ENCODE results near the gene MRC1. TPM values are rescaled to one million over a fixed set of nuclear protein-coding genes. Genes with fewer than 3 reads are reported as not detected.

MRC1 gene
- total RNA-seq, 1 donor from 2014 or later: 15.1 TPM

DNA sequence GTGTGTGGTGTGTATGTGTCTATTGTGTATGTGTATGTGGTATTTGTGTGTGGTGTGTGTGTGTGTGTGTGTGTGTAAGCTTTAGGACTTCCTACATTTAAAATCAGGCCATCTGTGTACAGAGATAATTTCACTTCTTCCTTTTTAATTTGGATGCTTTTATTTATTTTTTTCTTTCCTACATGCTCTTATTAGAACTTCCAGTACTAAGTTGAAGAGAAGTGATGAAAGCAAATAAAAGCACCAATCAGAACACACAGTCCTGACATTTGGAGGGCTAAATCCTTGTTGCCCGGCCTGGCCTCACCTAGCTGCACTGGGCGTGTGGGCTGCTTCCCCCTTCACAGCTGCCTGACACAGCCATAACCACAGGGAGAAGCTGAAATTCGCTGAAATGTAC is 3.8 kb upstream of the MRC1 start:
- no peaks in the 10 kb centered on the region for H3K36me3 ChIP-seq
- intact Hi-C loops (cut with DNase I): no loop called here
- H3K4me1 ChIP-seq: no peaks in the 10 kb centered on the region
- DNase-seq (ENCODE audit: low spot score in 2 of 2): no peak
- TF ChIP-seq, protein P1, sequence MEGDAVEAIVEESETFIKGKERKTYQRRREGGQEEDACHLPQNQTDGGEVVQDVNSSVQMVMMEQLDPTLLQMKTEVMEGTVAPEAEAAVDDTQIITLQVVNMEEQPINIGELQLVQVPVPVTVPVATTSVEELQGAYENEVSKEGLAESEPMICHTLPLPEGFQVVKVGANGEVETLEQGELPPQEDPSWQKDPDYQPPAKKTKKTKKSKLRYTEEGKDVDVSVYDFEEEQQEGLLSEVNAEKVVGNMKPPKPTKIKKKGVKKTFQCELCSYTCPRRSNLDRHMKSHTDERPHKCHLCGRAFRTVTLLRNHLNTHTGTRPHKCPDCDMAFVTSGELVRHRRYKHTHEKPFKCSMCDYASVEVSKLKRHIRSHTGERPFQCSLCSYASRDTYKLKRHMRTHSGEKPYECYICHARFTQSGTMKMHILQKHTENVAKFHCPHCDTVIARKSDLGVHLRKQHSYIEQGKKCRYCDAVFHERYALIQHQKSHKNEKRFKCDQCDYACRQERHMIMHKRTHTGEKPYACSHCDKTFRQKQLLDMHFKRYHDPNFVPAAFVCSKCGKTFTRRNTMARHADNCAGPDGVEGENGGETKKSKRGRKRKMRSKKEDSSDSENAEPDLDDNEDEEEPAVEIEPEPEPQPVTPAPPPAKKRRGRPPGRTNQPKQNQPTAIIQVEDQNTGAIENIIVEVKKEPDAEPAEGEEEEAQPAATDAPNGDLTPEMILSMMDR (IDR thresholded peaks at IDR 0.05): no peak
- no peaks in the 10 kb centered on the region for H3K9me3 ChIP-seq
- no peaks in the 10 kb centered on the region for H3K27me3 ChIP-seq
- H3K4me3 ChIP-seq: no peak overlapping the region
- H3K27ac ChIP-seq: no peak overlapping the region

DNA sequence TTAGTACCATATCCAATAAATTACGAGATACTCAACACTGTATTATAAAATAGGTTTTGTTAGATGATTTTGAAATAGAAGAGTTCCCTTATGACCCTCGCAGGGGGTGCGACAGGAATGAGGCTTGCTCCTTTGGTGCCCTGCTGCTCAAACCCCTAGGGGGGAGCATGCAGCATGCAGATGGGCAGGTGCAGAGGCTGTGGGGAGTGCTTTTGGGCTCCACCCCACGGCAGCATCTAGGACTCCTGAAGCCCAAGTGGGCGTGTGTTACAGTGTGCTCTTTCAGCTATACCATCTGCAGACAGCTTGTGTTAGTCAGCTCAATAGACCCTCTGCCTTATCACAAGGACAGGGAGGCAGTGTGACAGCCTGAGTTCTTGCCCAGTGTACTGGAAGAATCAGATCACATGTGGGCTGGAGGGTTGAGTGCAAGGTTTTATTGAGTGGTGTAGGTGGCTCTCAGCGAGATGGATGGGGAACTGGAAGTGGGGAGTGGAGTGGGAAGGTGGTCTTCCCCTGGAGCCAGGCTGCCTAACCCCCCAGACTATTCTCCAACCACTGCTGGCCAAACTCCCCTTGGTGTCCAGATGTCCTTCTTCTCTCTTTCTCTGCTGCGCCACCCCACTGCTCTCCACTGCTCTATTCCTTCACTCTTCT is 3.1 kb upstream of the MRC1 start:
- DNase-seq (ENCODE audit: low spot score in 2 of 2): no peak
- no peaks in the 10 kb centered on the region for H3K27me3 ChIP-seq
- H3K36me3 ChIP-seq: no peaks in the 10 kb centered on the region
- no peak overlapping the region for H3K4me3 ChIP-seq
- H3K9me3 ChIP-seq: no peaks in the 10 kb centered on the region
- H3K4me1 ChIP-seq: no peaks in the 10 kb centered on the region
- TF ChIP-seq, protein P1 (IDR thresholded peaks at IDR 0.05): no peak
- intact Hi-C loops (cut with DNase I): no loop called here
- no peak overlapping the region for H3K27ac ChIP-seq

DNA sequence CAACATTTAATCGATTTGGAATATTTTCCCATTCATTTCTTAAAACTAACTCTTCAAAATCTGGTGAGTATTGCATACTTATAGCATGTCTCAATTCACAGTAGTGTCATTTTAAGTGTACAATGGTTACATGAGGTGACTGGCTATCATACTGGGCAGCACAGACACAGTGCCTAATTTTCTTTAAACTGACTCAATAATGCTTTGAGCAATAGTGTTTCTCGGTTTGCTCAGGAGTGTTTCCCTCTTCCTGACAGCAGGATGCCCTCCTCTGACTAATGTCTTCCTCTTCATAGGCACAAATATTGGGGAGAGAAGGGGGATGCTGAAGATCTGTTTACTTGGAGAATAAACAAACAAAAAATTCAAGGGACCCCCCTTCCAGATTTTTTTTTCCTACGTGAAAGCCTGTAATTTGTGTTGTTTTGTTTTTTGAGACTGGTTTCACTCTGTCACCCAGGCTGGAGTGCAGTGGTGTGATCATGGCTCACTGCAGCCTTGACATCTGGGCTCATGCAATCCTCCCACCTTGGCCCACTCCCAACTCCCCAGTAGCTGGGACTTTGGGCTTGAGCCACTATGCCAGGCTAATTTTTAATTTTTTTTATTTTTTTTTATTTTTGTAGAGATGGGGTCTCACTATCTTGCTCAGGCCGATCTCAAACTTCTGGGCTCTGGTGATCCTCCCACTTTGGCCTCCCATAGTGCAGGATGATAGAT is 2.2 kb downstream of the MRC1 start:
- Histone ChIP-seq H3K9me3 (no peaks in the 10 kb centered on the region), H3K4me3 (peak overlapping the region in 1 of 2 donors; percentile 45), H3K36me3 (no peaks in the 10 kb centered on the region), H3K4me1 (no peaks in the 10 kb centered on the region), H3K27ac (no peak overlapping the region), H3K27me3 (no peaks in the 10 kb centered on the region)
- intact Hi-C loops (cut with DNase I): no loop called here
- TF ChIP-seq, protein P1 (IDR thresholded peaks at IDR 0.05): no peak
- no peak for DNase-seq (ENCODE audit: low spot score in 2 of 2)

DNA sequence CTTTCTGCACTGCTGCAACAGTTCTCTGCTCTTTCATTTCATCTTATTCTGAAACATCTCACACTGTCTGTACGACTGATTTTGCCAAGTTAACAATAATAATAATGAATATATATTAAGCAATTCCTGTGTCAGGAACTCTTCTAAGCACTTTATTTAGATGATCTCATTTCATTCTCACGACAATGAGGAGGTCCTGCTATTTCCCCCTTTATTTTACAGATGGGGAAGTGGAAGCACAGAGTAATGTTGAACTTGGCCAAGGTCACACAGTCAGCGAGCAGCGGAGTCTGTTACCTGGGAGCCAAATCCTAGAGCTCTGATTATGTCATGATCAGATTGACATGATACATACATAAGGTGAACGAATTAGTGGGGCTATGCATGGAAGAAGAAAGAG is 5.8 kb downstream of the MRC1 start:
- Histone ChIP-seq H3K4me3 (no peak overlapping the region), H3K27ac (no peak overlapping the region), H3K9me3 (no peaks in the 10 kb centered on the region), H3K36me3 (no peaks in the 10 kb centered on the region), H3K4me1 (no peaks in the 10 kb centered on the region), H3K27me3 (no peaks in the 10 kb centered on the region)
- TF ChIP-seq, protein P1 (IDR thresholded peaks at IDR 0.05): no peak
- no peak for DNase-seq (ENCODE audit: low spot score in 2 of 2)
- intact Hi-C loops (cut with DNase I): no loop called here

DNA sequence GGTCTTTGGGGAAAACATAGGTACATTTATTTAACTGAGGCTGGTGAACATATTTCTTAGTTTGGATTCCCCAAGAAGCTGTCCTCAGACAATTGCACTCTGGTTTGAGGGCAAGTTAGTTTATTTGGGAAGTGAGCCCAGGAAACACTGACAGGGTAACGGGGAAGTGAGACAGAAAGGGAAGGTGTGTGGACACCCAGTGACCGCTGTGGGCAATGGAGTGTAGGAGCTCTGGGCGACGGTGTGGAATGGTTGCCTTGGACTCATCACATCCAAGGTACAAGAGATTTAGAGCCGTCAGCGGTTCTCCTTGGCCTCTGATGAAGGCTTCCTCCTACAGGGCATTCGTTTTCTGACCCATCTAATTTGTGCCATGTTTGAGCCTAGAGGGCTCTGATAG is 7.1 kb downstream of the MRC1 start:
- intact Hi-C loops (cut with DNase I): no loop called here
- no peaks in the 10 kb centered on the region for H3K4me1 ChIP-seq
- TF ChIP-seq, protein P1 (IDR thresholded peaks at IDR 0.05): no peak
- no peak for DNase-seq (ENCODE audit: low spot score in 2 of 2)
- no peaks in the 10 kb centered on the region for H3K9me3 ChIP-seq
- H3K27me3 ChIP-seq: no peaks in the 10 kb centered on the region
- no peak overlapping the region for H3K4me3 ChIP-seq
- H3K27ac ChIP-seq: no peak overlapping the region
- H3K36me3 ChIP-seq: no peaks in the 10 kb centered on the region

All from ascending aorta (tissue), 2 donors.